GM19438 (cell line): ENCODE results near the gene NOP10.
"Not testable (repeated sequence)": the region's sequence is repeated elsewhere in the genome, so short reads cannot be mapped to it uniquely, and the experiment has no call there.

Experiments used
- ATAC-seq: cut with Tn5 transposase; IDR thresholded peaks from one replicate; pipeline ENCODE4 v1.9.1; 2021; ENCODE audit warnings: low read depth; ENCODE audit not compliant: unreplicated experiment

The NOP10 gene

DNA sequence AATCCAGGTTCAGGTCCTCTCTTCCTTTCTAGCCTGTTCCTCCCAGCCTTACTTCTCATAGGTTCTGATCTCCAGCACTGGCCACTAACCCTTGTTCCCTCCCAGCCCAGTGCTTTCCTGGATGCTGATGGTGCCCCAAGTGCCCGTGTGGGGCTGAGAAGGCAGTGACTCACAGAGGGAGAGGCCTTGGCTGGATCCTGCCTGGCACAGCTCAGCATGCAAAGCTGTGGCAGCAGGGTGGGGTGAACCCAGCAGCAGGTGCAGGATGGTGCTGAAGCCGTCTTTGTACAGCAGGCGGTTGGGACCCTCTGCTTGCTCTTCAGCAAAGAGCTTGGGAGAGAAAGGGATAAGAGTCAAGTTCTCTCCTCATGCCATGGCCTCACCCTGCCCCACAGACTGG, 16.5 kb upstream of the NOP10 start:
- ATAC-seq: no peak

DNA sequence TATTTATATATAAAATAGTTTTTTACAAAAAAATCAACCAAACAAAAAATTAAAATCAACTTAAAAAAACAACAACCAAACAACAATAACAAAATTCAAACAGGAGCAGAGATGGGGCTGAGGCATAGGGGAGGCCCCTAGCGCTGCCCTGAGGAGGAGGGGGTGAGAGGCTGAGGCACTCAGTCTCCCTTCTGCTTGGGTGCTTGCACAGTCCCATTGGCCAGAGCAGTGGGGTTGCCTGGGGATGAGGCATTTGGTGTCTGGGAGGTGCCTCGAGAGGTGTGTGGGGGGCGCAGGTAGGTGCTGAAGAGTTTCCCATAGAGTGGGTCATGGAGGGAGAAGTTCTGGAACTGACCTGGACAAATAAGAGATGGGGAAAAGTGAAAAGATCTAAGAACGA, 16.0 kb upstream of the NOP10 start:
- no peak for ATAC-seq

DNA sequence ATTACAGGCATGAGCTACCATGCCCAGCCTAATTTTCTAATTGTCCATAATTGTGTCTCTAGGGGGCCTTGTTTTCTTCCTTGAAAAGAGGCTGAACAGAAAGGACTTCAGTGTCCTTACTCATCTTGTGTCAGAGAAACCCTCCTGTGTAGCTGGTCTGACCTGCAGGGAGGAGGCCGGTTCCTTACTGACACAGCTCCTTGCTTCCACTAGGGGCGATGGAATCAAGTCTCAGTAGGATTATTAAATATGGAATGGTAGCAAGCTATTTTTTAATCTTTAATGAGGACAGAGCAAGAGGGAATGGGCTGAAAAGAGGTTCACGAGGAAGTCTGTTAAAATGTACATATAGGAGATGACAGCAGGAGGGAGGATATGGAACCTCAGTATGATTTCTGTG, 15.4 kb upstream of the NOP10 start:
- ATAC-seq: no peak

DNA sequence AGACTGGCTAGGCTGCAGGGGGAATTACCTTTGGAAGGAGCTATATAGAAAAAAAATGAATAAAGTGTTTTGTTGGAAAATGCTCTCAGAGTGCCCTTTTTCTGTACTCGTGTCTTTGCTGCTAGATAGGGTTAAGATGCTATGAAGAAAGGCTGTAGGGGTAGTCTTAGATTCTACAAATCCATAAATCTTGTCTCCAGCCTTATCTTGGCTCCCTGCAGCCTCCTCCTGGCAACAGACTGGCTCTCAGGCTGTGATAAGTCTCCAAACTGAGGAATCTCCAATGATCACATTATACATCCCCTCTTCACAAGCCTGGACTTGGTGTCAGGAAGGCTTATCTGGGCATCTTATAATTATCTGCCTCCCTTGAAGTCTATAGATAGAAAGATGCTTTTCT, 14.7 kb upstream of the NOP10 start:
- no peak for ATAC-seq

DNA sequence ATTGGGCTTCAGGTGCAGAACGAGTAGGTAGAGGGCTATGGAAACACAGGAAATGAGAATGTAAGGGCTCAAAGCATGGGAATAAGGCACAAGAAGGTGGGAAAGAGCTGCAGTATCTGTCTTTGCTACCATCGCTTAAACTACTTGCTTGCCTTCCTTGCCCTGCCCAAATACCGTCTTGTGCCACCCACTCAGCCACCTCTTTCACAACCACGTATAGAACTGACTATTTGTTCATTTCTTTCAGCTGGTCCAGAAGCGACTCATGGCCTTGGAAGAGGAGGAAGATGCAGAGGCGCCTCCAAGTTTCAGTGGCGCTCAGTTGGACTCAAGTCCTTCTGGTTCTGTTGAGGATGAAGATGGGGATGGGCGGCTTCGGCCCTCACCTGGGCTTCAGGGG, 12.3 kb upstream of the NOP10 start:
- ATAC-seq: no peak

DNA sequence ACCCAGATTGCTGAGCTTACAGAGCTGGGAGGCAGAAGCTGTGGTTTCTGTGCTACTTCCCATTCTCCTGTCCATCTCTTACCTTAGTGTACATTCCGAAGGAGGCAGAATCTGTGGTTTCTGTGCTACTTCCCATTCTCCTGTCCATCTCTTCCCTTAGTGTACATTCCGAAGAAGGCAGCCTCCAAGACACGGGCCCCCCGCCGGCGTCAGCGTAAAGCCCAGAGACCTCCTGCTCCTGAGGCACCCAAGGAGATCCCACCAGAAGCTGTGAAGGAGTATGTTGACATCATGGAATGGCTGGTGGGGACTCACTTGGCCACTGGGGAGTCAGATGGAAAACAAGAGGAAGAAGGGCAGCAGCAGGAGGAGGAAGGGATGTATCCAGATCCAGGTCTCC, 11.3 kb upstream of the NOP10 start:
- no peak for ATAC-seq

DNA sequence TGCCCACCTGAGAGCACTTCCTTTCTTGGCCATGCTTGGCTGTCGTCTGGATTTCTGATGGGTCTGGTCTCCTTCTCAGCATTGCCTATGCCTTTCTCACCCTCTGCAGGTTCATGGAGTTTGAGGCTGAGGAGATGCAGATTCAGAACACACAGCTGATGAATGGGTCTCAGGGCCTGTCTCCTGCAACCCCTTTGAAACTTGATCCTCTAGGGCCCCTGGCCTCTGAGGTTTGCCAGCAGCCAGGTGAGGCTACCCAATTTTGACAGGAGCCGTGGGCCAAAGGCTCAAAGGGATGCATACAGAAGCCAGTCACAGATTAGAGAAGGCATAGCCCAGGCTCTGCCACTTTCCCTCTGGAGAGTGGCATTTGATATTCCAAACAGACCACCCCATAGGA, 10.7 kb upstream of the NOP10 start:
- no peak for ATAC-seq

DNA sequence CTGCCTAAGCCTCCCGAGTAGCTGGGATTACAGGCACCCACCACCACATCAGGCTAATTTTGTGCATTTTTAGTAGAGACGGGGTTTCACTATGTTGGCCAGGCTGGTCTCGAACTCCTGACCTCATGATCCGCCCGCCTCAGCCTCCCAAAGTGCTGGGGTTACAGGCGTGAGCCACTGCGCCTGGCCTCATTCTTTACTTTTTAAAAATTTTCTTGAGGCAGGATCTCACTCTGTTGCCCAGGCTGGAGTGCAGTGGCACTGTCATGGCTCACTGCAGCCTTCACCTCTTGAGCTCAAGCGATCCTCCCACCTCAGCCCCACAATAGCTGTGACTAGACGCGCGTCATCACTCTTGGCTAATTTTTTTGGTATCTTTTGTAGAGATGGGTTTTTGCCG, 10.1 kb upstream of the NOP10 start:
- ATAC-seq: not testable (repeated sequence)

DNA sequence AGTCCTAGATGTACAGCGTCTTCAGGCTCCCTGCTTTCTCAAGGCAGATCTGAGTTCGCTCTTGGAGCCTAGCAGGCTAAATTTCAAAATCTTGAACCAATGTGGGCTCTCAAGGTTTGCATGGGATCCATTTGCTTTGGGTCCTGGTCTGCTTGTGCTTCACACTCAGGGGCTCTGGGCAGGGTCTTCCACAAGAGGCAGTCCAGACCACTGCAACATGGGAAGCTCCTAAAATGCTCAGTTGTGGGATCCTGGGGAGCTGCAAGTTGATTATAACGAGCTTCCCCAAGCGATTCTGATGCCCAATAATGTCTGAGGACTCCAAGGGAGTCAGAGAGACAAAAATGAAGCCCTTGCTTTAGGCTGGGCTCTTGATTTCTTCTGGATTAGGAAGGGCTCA, 6.8 kb upstream of the NOP10 start:
- ATAC-seq: no peak

DNA sequence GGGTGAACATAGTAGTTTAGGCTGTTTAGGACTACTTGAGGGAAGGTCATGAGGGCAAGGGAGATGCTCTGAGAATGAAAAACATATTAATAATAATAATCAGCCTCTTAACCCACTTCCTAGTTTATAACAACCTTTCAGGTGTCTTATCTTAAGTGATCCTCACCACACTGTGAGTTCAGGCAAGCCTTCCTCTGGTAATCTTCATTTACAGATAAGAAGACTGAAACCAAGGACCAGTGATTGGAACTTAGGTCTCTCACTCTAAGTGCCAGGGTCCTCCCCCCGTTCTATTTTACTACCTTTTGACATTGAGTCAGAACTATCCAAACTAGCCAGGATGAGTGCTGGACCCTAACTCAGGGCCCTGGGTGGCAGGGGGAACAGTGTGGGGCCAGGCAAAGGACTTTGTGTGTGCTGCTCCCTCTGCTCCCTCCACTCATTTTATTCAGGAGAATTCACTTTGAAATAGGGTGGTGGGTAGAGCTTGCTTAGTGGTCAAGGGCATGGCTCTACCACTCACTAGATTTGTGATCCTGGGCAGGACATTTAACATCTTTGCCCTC, 5.9 kb upstream of the NOP10 start:
- no peak for ATAC-seq

DNA sequence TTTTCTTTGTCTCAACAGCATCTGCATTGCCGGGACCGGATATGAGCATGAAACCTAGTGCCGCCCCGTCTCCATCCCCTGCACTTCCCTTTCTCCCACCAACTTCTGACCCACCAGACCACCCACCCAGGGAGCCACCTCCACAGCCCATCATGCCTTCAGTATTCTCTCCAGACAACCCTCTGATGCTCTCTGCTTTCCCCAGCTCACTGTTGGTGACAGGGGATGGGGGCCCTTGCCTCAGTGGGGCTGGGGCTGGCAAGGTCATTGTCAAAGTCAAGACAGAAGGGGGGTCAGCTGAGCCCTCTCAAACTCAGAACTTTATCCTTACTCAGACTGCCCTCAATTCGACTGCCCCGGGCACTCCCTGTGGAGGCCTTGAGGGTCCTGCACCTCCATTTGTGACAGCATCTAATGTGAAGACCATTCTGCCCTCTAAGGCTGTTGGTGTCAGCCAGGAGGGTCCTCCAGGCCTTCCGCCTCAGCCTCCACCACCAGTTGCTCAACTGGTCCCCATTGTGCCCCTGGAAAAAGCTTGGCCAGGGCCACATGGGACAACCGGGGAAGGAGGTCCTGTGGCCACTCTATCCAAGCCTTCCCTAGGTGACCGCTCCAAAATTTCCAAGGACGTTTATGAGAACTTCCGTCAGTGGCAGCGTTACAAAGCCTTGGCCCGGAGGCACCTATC, 5.2 kb upstream of the NOP10 start:
- ATAC-seq: no peak

DNA sequence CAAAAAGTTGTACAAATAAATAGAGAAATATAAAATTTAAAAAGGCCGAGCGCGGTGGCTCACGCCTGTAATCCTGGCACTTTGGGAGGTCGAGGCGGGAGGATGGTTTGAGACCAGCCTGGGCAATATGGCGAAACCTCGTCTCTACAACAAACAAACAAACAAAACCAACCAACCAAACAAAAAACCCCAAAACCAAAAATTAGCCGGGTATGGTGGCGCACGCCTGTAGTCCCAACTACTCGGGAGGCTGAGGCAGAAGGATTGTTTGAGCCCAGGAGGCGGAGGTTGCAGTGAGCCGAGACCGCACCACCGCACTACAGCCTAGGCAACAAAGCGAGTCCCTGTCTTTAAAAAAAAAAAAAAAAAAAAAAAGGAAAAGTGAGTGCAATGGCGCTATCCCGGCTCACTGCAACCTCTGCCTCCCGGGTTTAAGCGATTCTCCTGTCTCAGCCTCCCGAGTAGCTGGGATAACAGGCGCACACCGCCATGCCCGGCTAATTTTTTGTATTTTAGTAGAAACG, 661 bp downstream of the NOP10 start:
- ATAC-seq: not testable (repeated sequence)

DNA sequence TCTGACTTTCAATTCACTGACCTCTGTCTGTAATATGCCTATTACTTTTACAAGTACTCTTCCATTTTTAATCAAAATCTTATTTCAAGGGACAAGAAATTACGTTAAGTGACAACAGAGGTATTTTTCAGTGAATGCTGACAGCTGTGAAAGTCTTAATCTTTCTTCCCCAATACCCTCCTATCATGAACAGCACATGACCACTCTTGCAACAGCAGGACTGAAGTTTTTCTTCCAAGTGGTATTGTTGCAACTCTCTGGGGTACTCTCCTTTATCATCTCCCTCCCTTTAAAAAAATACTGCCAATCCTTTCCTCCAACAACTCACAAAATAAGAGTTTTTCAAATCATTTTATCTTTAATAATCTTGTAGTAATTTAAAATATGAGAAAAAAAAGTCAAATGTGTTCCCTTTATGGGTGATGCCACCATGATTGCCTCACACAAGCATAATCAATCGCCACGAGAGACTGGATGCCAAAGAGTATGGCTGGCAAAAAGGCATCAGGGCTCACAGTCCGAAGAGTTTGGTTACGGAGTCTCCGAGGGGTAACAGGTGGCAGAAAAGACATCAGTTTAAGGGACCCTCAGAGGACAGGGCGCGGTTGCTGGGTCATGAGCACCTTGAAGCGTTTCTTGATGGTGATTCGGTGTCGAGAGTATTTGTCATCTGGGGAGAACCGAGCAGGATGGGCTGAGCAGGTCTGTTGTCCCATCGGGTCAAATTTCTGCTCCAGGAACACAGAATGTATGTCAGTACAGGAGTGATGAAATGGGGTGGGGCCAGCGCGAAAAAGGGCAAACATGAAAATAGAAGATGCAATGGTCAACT, 1.3 kb downstream of the NOP10 start:
- ATAC-seq: no peak

DNA sequence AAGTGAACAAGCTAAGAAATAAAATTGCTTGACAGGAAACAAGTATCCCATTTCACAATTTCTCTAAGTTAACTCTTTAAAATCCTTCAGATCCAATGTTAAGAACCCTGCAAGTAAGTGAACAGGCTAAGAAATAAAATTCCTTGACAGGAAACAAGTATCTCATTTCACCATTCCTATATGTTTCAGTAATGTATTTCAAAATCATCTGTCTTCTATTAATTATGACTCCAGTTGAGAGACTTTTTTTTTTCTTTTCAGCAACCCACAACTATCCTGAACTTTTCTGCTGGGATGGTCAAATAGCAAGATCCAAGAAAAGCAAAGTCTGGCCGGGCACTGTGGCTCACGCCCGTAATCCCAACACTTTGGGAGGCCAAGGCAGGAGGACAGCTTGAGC, 3.0 kb downstream of the NOP10 start:
- ATAC-seq: no peak

DNA sequence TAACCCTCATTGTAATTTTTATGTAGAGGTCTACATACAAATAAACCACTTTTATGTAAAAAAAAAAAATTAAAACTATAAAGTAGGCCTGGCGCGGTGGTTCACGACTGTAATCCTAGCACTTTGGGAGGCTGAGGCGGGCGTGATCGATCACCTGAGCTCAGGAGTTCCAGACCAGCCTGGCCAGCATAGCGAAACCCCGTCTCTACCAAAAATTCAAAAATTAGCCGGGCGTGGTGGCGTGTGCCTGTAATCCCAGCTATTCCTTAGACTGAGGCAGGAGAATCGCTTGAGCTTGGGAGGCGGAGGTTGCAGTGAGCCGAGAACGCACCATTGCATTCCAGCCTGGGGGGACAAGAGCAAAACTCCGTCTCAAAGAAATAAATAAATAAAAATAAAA, 4.6 kb downstream of the NOP10 start:
- no peak for ATAC-seq

DNA sequence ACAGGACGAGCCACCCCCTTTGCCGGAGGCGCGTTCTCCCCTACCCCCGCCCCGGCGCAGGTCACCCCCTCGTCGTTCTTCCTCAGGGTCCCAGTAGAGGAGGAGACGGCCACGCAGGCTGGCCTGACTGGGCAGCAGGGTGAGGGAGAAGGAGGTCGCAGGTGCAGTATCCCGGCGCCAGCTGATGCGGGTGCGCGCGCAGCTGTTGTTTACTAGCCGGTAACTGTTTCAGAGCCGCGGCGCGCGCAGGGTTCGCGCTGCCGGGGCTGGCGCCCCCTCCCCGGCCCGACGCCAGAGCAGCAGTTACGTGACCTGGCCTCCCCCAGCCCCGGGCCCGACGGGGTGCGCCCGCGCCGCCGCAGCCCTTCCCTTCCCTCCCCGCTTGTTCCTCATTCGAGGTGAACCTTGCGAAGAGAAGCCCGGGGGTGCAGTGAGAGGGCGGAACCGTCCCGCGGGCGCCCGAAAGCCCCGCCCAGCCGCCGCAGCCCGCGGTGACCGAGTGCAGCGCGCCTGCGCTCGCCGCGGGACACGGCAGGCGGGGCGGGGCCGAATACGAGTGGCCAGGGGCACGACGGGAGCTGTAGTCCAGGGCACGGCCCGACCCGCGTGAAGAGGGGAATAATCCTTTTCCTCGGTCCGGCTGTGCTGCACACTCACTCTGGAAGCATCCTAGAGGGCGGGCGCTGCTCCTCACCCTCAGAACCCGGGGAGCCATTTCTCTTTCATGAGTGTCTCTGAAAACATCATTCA, 5.2 kb downstream of the NOP10 start, which contains the start of gene SLC12A6:
Gene SLC12A6, minus strand, starts transcription at position 225 of the 750 bp plus-strand sequence. CDS start 1,101 bp downstream, outside the sequence.
- ATAC-seq: peak; percentile 56

DNA sequence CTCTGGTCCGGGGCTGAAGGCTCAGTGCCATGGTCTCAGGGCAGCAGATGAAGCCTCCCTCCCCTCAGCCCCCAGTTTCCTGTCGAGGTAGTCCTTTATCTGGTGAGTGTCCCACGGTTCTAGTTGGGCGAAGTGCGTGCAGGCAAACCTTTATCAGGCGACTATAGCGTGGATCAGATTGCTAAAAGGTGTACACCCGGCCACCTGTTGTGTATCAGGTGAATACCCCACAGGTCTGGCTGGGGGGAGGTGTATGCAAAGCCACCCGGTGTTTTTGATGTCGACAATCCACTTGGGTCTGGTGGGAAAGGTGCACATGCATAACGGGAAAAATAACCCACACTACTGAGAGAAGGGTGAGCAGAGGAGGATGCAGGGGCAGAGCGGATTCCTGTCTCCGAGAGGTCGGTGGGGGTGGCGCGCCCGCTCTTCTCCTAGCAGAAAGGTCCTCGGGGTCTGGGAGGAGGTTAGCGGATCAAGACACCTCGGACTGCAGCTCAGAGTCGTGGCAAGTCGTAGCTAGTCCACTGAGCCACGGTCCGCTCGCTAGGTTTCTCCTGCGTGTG, 5.9 kb downstream of the NOP10 start:
- peak; percentile 16 for ATAC-seq

DNA sequence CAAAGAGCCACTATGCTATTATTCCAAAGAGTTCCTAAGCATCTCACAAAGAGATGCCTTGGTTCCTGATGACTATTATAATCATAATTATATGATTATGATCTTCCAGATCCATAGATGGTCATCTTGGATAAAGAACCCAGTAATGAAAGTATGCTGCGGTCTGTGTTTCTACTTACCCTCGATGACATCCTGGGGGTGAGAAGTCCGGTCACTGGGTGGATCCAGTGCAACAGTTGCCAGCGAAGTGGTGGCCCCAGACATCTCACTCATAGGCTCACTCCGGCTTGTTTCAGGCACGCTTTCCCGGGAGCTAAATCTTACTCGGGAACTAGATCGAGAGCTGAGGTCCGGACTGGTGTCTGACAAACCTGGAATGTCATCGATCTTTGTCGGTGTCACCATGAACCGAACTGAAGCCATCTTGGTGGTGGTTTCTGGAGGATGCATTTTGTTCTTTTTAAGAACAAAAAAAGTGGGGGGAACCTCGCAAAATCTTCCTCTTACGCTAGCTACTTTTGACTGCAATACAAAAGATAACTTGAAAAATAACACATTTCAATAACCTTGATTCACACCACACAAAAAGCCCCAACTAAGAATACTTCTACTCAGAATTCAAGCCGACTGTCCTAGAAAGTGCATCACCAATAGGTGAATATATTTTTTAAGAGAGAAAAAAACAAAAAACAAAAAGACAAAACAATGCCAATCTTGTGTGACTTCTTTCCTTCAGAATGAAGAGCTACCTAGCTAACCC, 6.5 kb downstream of the NOP10 start:
- ATAC-seq: no peak

DNA sequence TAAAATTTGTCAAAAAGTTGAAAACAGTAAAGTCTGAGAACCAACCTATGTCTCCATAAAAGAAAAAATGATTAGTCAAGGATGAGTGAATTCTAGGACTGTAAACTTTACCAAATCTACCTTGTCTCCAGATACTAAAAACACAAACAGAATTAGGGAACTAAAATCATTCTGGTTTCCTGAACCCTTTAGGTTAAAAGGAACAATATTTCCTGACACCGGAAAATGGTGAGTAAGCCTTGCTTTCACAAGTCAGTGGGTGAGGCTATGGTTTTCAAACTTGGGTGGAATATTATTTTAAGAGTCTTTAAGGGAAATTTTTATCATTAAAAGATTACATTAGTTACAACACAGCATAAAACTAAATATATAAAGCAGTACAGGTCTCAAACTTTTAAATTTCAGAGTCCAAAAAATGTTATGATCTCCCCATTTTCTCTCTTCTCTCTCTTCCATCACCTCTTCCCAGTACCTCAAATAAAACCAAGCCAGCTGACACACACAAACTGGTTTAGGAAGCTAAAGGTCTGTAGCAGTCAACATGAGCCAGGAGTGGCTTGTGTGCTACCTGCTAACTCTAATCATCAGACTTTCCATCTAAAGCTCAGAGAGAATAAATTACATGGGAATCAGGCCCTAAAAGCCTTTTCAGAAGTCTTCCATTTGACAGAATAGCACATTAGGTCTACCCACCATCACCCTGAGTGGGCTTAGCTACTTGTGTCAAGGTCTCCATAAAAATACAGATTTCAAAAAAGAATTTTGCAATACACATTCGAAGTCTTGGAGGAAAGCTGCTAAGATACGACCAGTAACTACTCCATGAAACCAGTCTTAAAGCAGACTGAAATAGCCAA, 7.5 kb downstream of the NOP10 start:
- no peak for ATAC-seq
